NAMALWA (cell line): Measurements from ENCODE around the gene MYBPC1.
"Not testable (repeated sequence)": the region's sequence is repeated elsewhere in the genome, so short reads cannot be mapped to it uniquely, and the experiment has no call there.

Experiments
- DNase-seq: peaks from one replicate; pipeline ENCODE4 v3.0.0-alpha.2; 2015; ENCODE audit warnings: low spot score

Gene MYBPC1

DNA sequence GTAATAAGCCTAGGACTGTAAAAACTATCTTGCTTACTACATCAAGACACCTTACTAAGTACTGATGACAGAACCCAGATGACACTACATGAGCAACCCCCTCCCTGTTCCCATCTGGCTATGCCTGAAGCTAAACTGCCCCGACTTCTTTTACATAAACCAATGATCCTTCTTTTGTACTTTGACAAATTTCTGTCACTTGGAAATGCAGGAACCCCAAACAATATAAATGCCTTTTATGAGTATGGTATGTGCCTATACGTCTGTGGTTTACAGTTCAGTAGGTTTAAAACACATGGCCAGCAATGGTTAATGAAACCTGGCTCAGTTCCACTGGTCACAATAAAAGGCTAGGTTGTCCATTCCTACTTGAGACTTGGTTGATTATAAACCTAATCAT lies 138.4 kb downstream of the MYBPC1 start:
- no peak for DNase-seq

DNA sequence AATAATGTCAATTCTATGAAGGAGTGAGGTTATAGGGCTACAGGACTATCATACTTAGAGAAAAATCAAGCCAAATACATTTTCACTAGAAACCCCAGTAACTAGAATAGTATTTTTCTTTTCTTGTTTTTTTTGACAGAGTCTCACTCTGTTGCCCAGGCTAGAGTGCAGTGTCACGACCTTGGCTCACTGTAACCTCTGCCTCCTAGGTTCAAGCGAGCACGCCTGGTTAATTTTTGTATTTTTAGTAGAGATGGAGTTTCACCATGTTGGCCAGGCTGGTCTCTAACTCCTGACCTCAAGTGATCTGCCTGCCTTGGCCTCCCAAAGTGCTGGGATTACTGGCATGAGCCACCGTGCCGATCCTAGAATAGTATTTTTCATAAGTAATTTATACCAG lies 139.7 kb downstream of the MYBPC1 start:
- DNase-seq = not testable (repeated sequence)
